HTERT RPE-1 (cell line): ENCODE results near the gene ISG20L2.

Experiments used
- in situ Hi-C: fragments of 300-500 bp; cut with MboI; formaldehyde crosslinking; loops from 4 replicates; pipeline ENCODE4 v1.14.3; 2020; ENCODE audit warnings: low sequenced_read_pairs

ISG20L2 gene

GRCh38 chr1:156742017-156742416 lies 13.5 kb upstream of the ISG20L2 start:
- in situ Hi-C loops, result no loop called here

- in situ Hi-C loops, result no loop called here
These were observed 13.0 kb upstream of the ISG20L2 start for GRCh38 chr1:156741481-156741983.

- in situ Hi-C loops, result no loop called here
These were observed 12.3 kb upstream of the ISG20L2 start, which contains the start of gene MRPL24 for GRCh38 chr1:156740741-156741480. TSS of gene MRPL24 (minus strand) at chr1:156741088. CDS start at chr1:156738704, 2,384 bp downstream.

- in situ Hi-C loops, result no loop called here
These were observed 11.7 kb upstream of the ISG20L2 start for GRCh38 chr1:156740237-156740740.

- in situ Hi-C loops, result no loop called here
These were observed 10.3 kb upstream of the ISG20L2 start for GRCh38 chr1:156738916-156739315.

- in situ Hi-C loops, result no loop called here
These were observed 9.8 kb upstream of the ISG20L2 start for GRCh38 chr1:156738407-156738806.

GRCh38 chr1:156733989-156734584 lies 5.5 kb upstream of the ISG20L2 start:
- in situ Hi-C loops, result no loop called here

- in situ Hi-C loops, result no loop called here
These were observed 504 bp downstream of the ISG20L2 start, which contains the start of gene METTL25B for GRCh38 chr1:156727926-156728598. TSS of gene METTL25B (plus strand) at chr1:156728469. CDS start at chr1:156729105, 636 bp downstream.

- in situ Hi-C loops, result no loop called here
These were observed 1.1 kb downstream of the ISG20L2 start for GRCh38 chr1:156727492-156727891.

GRCh38 chr1:156726549-156727226 lies 1.9 kb downstream of the ISG20L2 start:
- in situ Hi-C loops, result no loop called here

- in situ Hi-C loops, result no loop called here
These were observed 2.8 kb downstream of the ISG20L2 start for GRCh38 chr1:156725683-156726280.

GRCh38 chr1:156721535-156721934 lies 7.0 kb downstream of the ISG20L2 start:
- in situ Hi-C loops, result no loop called here

GRCh38 chr1:156721131-156721530 lies 7.4 kb downstream of the ISG20L2 start:
- in situ Hi-C loops, result no loop called here

- in situ Hi-C loops, result no loop called here
These were observed 11.2 kb downstream of the ISG20L2 start for GRCh38 chr1:156717351-156717750.

GRCh38 chr1:156714830-156715229 lies 13.7 kb downstream of the ISG20L2 start:
- in situ Hi-C loops, result no loop called here

GRCh38 chr1:156712626-156713025 lies 15.9 kb downstream of the ISG20L2 start:
- in situ Hi-C loops, result no loop called here

GRCh38 chr1:156711011-156711817 lies 17.4 kb downstream of the ISG20L2 start:
- in situ Hi-C loops, result no loop called here

GRCh38 chr1:156709757-156710489 lies 18.6 kb downstream of the ISG20L2 start:
- in situ Hi-C loops, result no loop called here

GRCh38 chr1:156709031-156709430 lies 19.5 kb downstream of the ISG20L2 start:
- in situ Hi-C loops, result no loop called here
